NB4 (cell line): ENCODE measurements around the gene SNAP29.
A peak's percentile ranks its signal among the peaks of the same experiment; 100 is the strongest.
"Not testable (repeated sequence)": the region's sequence is repeated elsewhere in the genome, so short reads cannot be mapped to it uniquely, and the experiment has no call there.

Experiments used
- DNase-seq: peaks from one replicate; pipeline ENCODE4 v3.0.0; 2010; ENCODE audit warnings: low read depth
- H3K4me3 ChIP-seq: one replicate; pipeline ENCODE4 v1.5.1; 2011; ENCODE audit warnings: mild to moderate bottlenecking, low read depth, low read length, moderate library complexity
- CTCF ChIP-seq: IDR thresholded peaks from one replicate; pipeline ENCODE4 v1.5.1; 2012; ENCODE audit warnings: low read depth, low read length
- MAX ChIP-seq: IDR thresholded peaks from 2 replicates; pipeline ENCODE4 v1.6.1; 2011; ENCODE audit warnings: low read depth, low read length
- MYC ChIP-seq: IDR thresholded peaks from 2 replicates; pipeline ENCODE4 v1.6.1; 2011; ENCODE audit warnings: low read depth, low read length
- POLR2A ChIP-seq: IDR thresholded peaks from 2 replicates; pipeline ENCODE4 v1.6.1; 2011; ENCODE audit warnings: mild to moderate bottlenecking; ENCODE audit not compliant: insufficient read length; ENCODE audit errors: extremely low read depth

SNAP29 gene

GRCh38 chr22:20899827-20900423, 41.1 kb downstream of the SNAP29 start:
- DNase-seq, result peak; percentile 71
- no peak for TF ChIP-seq CTCF
- TF ChIP-seq POLR2A, result no peak
- TF ChIP-seq MYC, result no peak
- no peak for TF ChIP-seq MAX
- H3K4me3 ChIP-seq, result no peak overlapping the region

GRCh38 chr22:20901093-20902033, 42.6 kb downstream of the SNAP29 start:
- H3K4me3 ChIP-seq, DNase-seq: not testable (repeated sequence)

GRCh38 chr22:20903093-20903492, 44.3 kb downstream of the SNAP29 start:
- TF ChIP-seq POLR2A (no peak), CTCF (no peak), MYC (no peak), MAX (no peak)
- H3K4me3 ChIP-seq, result no peak overlapping the region
- no peak for DNase-seq

- no peak for TF ChIP-seq POLR2A
- no peak for TF ChIP-seq MAX
- no peak for TF ChIP-seq MYC
- TF ChIP-seq CTCF, result no peak
- DNase-seq, result peak; percentile 93
- no peak overlapping the region for H3K4me3 ChIP-seq
These were observed 45.5 kb downstream of the SNAP29 start for GRCh38 chr22:20904008-20904979.

- no peak for DNase-seq
- H3K4me3 ChIP-seq, result no peak overlapping the region
- no peak for TF ChIP-seq CTCF
- TF ChIP-seq POLR2A, result no peak
- no peak for TF ChIP-seq MAX
- no peak for TF ChIP-seq MYC
These were observed 46.2 kb downstream of the SNAP29 start for GRCh38 chr22:20904980-20905355.
